ENCODE measurements around the gene RRM2.

GRCh38 chr2:10089565-10090190, 32.9 kb upstream of the RRM2 start:
- no peak for TF ChIP-seq CTCF (IDR thresholded peaks at IDR 0.05)
- no peak for TF ChIP-seq POLR2AphosphoS5 (IDR thresholded peaks at IDR 0.05)
- TF ChIP-seq EP300 (IDR thresholded peaks at IDR 0.05) = no peak
